ENCODE data around the gene ECM1.
A peak's percentile ranks its signal among the peaks of the same experiment; 100 is the strongest.

The ECM1 gene
- 0.24 to 1.1 (median 0.65) reads per million in 4 donors for total RNA-seq

DNA sequence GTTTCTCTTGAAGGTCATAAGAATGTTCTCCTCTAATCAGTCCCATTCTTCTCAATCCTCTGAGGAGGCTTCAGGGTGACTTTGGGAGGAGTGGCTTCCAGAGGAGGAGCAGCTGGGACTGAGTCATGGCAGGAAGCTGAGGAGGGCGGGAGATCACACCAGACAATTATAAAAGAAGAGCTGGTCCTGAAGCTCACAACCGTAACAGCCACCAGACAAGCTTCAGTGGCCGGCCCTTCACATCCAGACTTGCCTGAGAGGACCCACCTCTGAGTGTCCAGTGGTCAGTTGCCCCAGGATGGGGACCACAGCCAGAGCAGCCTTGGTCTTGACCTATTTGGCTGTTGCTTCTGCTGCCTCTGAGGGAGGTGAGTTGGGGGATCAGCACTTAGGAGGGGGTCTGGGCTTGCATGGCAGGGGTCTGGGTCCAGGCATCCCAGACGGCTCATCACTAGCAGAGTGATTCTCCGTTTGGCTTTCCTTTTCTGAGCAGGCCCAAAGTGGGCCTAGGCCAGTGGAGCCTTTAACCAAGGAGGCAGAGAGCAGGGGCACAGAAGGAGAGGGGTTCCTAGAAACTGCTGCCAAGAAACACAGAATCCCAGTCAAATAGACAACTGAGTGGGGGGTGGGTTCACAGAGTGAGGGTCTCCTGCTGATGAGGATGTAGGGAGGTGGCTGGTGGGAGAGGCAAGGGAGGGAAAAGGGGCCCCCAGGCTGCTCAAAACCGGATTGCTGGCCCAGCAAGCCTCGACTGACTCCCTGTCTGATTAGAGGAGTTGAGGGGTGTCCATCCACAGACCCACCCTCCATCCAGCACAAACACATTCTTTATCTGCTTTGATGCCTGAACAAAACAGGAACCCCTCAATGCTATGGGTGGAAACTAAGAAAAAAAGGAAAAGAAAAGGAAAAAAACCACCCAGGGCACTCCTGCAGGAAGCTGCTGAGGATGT is at the start of gene ECM1:
ECM1 (plus strand) TSS at position 198 of the 953 bp plus-strand sequence; CDS start at position 299, 101 bp downstream.
- DNase-seq, result no peak

DNA sequence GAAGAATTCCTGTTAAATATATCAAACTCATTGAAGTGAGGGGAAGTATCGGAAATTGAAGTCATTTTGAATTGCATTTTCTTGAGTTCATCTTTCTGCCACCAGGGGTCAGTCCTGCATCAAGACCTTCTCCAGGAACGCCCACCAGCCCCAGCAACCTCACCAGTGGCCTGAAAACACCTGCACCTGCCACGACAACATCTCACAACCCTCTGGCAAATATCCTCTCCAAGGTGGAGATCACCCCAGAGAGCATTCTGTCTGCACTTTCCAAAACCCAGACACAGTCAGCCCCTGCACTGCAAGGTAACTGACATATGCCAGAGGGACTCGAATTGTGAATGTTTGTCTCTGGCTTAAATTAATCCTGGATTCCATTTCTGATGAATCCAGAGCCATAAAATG is 43.5 kb upstream of the ECM1 start:
- DNase-seq, result peak; percentile 36 to 71 (median 54)

DNA sequence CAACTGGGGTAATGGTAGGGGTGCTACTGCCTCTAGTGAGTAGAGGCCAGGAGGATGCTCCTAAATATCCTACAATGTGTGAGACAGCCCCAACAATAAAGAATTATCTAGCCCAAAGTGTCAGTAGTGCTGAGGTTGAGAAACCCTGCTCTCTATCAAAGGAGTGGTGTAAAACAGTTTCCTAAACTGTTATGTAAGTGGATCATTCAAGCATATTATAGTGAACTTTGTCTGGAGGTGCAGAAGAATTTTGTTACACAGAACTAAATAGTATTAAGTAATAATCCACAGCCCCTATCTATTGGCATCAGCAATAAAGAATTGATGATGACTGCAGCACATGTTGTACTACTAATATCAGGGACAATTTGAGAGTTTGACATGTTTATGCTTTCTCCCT is 40.9 kb upstream of the ECM1 start:
- DNase-seq, result no peak

DNA sequence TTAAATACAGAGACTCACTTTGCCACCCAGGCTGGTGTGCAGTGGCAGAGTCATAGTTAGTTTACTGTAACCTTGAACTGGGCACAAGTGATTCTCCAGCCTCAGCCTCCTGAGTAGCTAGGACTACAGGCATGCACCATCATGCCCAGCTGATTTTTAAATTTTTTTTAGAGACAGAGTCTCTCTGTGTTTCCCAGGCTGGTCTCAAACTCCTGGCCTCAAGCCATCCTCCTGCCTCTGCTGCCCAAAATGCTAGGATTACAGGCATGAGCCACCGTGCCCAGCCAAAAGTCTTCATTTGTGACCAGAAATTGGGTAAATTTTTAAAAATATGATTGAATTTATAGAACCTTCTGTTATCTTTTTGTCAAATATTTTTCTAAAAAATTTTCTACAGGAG is 38.6 kb upstream of the ECM1 start:
- no peak for DNase-seq

DNA sequence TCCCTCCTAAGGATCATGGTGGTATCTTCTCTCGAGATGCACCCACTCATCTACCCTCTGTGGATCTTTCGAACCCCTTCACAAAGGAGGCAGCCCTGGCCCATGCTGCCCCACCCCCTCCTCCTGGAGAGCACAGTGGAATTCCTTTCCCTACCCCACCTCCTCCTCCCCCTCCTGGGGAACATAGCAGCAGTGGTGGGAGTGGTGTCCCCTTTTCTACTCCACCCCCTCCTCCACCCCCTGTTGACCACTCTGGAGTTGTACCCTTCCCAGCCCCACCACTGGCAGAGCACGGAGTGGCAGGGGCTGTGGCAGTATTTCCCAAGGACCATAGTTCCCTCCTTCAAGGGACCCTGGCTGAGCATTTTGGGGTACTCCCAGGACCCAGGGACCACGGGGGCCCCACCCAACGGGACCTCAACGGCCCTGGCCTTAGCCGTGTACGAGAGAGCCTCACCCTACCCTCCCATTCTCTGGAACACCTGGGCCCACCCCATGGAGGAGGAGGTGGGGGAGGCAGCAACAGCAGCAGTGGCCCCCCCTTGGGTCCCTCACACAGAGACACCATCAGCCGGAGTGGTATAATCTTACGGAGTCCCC is 35.2 kb upstream of the ECM1 start:
- DNase-seq, result no peak

DNA sequence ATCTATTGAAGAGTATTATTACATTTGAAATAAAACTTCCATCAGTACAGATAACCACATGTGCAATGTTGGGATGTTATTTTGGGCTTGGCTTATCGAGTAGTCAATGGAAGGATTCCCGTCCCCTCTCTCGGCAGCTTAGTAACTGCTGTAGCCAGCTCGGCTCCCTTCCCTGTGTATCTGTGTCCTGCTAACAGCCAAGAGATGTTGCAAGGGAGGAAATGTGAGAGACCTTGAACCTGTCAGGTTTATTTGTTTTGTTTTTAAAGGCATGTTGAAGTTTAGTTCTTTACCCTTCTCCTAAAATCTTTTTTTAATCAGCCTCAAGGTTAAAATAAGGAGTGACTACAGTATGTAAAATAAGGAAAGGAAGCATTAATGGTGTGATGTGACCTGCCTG is 34.2 kb upstream of the ECM1 start:
- DNase-seq, result no peak

DNA sequence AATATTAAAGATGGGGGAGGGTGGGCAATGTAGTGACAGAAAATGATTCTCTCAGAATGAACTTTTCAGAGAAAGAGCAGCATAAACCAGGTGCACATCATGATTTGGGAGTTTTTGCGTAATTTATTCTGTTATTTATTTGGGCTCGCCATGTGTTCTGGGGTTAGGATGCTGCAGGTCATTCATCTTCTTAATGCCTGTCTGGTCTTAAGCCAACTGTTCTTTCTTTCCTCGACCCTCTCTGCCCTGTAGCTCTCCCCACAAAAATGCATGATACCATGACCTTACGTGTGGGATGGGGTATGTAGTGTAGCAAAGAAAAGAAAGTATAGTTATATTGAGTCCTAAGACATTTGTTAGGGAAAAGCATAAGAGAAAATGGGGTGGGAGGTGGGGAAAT is 33.0 kb upstream of the ECM1 start:
- no peak for DNase-seq

DNA sequence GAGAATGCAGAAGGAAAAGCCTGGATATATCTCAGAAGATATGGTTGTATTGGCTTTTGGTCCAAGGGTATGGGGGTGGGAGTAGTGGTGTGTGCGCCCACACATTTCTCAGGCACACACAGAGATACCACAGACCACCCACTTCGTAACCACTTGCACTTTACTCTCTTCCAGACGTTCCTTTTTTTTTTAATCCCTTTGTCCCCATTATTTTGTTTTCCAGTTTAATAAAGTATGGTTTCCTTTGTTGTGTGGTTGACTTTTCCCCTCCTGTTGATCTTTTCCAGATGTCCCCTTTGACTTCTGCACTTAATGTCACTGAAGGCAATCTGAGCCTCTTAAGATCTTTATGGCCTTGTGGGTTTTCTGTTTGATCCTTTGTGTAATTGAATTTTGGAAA is 31.2 kb upstream of the ECM1 start:
- DNase-seq, result no peak

DNA sequence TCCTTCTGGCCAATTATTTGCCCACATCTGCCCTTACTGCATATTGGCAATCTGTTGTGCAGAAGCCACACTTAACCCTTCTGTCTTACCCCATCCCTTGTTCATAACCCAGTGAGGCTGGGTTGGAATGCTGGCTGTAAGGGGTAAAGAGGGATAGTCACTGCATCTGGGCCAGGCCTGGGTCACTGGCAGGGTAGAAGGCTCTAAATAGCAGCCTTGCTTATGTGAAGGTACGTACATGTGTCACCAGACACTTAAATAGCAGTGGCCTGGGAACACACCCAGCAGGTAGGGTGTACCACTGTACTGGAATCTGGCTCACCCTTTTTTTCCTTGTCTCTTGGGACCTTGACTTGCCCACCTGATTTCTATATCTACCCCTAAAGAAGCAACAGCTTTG is 30.6 kb upstream of the ECM1 start:
- no peak for DNase-seq

DNA sequence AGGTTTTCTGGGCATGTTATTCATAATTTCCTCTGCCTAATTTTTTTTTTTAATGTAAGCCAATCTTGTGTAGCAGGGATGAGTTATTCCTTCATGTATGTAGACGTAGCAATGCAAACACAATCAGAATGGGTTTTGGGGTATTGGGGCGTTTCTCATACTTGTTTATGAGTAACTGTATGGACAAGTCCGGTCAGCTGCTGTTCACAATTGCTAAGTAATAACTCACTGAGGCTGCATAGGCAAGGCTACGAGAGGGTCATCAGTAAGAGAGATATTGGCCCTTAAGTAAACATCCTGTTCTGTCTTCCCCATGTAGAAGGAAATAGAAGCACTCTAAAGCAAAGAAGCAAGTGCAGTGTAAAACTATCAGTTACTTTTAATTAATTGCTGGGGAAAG is 30.2 kb upstream of the ECM1 start:
- DNase-seq, result no peak

DNA sequence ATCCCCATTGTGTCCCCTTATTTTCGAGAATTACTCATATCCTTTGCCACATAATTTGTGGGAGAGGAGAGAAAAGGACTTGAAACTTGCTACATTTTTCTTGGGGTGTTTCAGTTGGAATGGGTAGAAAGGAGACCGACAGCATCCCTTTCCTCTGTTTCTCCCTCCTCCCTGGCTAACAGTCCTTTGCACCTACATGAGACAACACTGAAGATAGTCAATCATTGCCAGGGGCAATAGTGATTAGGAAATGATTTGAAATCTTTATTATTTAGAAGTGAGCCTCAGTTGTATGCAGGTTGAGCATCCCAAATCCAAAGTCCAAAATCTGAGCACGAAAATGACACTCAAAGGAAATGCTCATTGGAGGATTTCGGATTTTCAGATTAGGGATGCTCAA is 28.5 kb upstream of the ECM1 start:
- DNase-seq, result no peak

DNA sequence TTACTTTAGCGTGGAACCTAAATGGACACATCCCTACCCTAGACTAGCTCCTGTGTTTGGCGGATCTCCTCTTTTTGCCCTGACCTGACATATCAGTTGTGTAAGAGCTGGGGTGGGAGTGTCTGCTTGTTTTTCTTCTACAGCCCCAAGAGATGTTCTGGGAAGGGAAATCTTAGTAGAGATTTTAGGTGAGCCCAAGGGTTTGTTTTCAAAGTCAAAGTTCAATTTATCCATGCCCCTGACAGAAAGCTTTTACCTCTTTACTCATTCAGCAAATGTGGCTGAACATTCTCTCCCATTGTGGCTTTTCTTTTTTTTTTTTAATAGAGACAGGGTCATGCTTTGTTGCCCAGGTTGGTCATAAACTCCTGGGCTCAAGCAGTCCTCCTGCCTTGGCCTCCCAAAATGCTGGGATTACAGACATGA is 28.0 kb upstream of the ECM1 start:
- no peak for DNase-seq

DNA sequence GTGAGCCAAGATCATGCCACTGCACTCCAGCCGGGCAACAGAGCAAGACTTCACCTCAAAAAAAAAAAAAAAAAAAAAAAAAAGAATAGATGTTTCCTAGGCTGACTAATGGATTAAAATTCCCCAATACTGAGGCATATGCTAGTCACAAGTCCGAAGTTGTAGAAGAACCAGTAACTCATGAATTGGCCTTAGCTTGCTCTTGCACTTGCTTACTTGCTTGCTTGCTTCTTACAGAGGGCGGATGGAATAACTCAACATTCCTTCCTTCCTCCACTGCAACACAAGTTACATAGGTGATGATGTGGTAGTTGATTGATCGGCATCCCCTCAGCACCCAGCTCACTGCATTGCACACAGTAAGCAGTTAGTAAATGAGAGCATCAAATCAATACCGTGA is 23.5 kb upstream of the ECM1 start:
- no peak for DNase-seq

DNA sequence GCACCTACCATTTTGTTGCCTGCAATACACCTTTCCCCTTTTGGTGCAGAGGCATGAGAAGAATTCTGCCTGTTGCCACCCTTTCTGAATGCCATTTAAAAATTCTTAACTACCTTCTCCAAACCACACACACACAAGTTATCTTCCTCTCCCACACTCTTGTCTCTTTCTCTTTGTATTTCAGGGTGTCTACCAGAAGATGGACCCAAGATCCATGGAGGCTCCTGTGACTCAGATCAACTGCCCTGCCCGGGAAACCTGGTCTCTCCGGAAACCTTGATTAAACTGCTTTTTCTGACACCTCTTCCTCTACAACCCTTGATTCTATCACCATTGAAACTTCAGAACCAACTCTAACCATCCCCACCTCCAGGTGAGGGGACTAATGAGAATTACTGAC is 23.0 kb upstream of the ECM1 start:
- DNase-seq, result no peak

DNA sequence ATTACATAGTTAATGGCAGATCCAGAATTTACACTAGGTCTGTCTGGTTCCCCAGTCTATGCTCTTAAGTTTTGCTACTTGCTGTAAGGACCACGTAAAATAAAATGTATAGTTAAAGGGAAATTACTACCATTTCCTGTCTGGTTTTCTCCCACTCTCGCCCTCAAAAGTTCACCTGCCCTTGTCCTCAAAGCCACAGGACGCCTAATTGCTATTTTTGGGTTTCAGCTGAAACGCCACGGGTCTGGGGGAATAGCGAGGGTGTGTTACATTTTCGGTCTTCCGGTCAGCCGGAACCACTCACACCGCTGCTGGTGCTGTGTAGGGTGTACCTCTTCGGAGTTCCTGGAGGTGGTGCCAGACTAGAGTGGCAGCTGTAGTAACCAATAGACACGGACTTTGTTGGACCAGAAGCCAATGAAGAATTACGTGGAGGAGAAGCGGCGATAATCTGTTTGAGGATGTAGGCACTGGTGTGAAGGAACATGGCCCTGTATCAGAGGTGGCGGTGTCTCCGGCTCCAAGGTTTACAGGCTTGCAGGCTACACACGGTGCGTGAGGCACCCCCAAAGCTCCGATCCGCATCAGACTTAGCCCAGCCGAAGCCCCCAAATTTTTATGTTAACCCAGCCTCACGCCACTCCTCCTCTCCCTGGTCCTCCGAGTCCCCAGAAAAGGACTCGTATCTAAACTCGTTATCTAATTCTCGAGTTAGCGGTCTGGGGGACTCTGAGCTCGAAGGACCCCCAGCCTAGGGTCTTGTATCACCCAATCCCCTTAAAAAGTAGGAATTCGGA is 20.7 kb upstream of the ECM1 start, which contains the start of gene TARS2:
TARS2 (plus strand) TSS at position 454 of the 797 bp plus-strand sequence; CDS start at position 486, 32 bp downstream.
- DNase-seq, result peak; percentile 80 to 98 (median 89)

DNA sequence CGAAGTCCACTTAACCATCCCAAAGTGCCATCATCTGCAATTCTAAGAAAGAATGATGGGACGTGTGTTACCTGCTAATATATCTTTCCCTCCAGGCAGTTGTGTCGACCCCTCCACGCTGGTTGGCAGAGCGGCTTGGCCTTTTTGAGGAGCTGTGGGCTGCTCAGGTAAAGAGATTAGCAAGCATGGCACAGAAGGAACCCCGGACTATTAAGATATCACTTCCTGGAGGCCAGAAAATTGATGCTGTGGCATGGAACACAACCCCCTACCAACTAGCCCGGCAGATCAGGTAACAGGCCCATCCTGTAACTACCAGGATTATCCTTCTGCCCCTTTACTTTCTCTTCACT is 20.2 kb upstream of the ECM1 start:
- no peak for DNase-seq

DNA sequence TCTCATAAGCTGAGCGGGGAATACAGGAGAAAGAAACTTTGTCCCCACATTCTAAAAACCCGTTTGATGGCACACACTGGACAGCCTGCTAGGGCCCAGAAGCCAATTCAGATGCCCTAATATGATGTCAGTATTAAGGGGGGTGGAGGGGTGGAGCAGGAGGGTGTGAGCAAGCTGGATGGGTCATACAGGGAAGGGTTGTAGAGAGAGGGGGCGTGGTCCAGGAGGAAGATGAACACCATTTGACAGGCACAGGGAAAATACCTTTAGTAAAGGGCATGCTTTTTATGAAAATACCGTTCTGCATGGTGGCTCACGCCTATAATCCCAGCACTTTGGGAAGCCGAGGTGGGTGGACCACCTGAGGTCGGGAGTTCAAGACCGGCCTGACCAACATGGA is 14.7 kb upstream of the ECM1 start:
- no peak for DNase-seq

DNA sequence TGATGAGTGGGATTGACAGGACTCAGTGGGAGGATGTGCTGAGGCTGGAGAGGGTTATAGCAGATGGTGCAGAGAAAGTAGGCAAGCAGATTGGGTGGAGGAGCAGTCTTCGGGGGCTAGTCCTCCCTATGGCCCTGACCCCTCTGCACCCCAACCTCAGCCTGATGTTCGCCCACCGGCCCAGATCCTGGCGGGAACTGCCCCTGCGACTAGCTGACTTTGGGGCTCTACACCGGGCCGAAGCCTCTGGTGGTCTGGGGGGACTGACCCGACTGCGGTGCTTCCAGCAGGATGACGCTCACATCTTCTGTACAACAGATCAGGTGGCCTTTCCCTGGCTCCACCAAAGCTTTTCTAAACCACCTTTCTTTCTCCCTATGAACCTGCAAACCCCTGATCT is 9.6 kb upstream of the ECM1 start:
- DNase-seq, result no peak

DNA sequence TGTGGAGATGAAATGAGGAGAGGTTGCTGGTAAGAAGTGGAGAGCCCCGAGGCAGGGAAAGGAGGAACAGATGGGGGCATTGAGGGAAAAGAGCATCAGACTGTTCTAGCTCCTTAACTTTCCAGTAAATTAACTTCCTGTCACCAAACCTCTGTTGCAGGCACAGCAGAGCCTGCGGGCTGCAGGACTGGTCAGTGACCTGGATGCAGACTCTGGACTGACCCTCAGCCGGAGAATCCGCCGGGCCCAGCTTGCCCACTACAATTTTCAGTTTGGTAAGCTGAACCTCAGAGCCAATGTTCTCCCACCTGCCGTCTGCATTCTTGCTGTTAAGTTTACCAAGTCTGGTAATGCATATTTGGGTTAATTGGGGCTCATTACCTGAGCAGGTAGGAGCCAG is 2.5 kb upstream of the ECM1 start:
- no peak for DNase-seq

DNA sequence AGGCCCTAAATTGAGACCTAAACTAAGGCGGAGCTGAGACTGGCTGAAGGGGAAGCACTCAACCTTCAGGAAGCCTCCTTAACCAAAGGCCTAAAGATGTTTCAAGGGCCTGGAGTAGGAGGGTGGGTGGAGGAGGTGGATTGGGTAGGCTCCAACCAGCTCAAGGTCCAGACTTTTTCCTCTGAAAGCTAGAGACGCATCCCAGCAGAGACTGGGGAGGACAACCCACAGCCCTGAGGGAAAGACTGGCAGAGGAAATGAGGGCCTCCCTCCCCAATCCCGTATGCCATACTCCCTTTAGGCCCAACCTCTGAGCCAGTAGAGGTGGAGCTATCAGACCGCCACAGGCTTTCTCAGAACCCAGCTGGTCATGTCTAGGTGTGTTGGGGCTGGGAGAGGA is 1.1 kb downstream of the ECM1 start:
- DNase-seq, result no peak

DNA sequence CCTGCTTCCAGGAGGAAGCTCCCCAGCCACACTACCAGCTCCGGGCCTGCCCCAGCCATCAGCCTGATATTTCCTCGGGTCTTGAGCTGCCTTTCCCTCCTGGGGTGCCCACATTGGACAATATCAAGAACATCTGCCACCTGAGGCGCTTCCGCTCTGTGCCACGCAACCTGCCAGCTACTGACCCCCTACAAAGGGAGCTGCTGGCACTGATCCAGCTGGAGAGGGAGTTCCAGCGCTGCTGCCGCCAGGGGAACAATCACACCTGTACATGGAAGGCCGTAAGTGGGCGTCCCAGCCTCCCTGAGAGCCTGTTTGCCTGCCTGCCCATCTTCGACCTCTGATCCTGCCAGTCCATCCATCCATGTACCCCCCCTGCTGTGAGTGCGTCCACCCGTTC is 3.6 kb downstream of the ECM1 start:
- no peak for DNase-seq

DNA sequence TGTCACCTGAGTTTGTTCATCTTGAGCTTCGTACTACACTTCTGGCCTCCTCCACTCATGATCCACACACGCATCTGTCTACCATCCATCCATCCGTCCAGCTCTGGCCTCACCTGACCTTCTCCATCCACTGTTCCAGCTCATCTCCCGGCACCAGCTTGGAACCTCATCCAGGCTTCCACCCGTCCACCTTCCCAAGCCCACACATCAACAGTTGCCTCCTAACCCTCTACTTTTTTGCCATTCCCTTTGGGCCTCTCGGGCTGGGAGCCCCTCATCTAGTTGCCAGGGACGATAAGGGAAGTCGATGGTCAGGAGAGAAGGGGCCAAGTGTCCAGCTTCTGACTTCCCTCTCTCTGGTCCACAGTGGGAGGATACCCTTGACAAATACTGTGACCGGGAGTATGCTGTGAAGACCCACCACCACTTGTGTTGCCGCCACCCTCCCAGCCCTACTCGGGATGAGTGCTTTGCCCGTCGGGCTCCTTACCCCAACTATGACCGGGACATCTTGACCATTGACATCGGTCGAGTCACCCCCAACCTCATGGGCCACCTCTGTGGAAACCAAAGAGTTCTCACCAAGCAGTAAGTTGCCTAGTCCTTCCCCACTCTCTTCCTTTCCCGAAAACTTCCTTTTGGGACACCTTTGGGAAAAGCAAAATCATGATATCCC is 4.2 kb downstream of the ECM1 start:
- DNase-seq, result no peak

DNA sequence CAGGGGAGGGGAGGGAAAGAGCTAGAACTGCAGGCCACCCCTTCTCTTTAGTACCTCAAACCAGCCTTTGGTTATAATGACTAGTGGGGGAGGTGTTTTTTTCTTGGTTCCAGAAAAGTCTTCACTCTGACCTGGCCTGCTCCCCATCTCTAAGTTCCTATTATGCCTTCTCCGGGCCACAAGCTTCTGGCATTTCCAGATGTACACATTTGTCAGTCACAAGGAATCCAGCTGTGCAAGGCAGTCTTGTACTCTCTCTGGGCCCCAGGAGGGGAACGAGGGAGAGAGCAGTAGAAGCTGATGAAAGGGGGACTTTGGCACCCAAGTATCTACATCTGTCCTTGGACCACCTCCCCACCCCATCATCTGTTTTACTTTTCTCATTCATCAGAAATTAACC is 4.9 kb downstream of the ECM1 start:
- DNase-seq, result no peak
